ENCODE data around the gene CHD1L. TPM values are rescaled to one million over a fixed set of nuclear protein-coding genes. Genes with fewer than 3 reads are reported as not detected.

CHD1L gene
- total RNA-seq, 1 experiment from 2014 or later: 64.2 TPM

- Histone ChIP-seq H3K18ac (ENCODE audit: insufficient read length, low read depth, low read length) (no peak overlapping the region), H3K79me1 (ENCODE audit: insufficient read depth, low read depth, low read length, poor library complexity, severe bottlenecking) (no peaks in the 10 kb centered on the region), H3K9me3 (ENCODE audit: control insufficient read depth, low read depth, low read length) (no peaks in the 10 kb centered on the region), H4K91ac (ENCODE audit: insufficient read length, low read depth, low read length) (no peak overlapping the region), H3K23ac (ENCODE audit: insufficient read length, low read depth, low read length) (no peak overlapping the region), H4K5ac (ENCODE audit: insufficient read length, low read depth, low read length) (no peak overlapping the region), H3K27me3 (ENCODE audit: insufficient read depth, low read length) (no peaks in the 10 kb centered on the region), H3K14ac (ENCODE audit: insufficient read depth, low read length) (no peak overlapping the region), H3T11ph (ENCODE audit: low read length) (no peak overlapping the region), H2BK12ac (ENCODE audit: insufficient read length, low read depth, low read length) (no peak overlapping the region), H3K9ac (ENCODE audit: extremely low read depth, insufficient read length, low read length) (no peak overlapping the region), H2AFZ (ENCODE audit: low read length) (no peak overlapping the region), H3K4ac (ENCODE audit: low read depth, low read length) (no peak overlapping the region), H4K8ac (replicated peaks; ENCODE audit: insufficient read length, low read depth, low read length) (no peak overlapping the region), H2BK120ac (ENCODE audit: low read depth, low read length, poor library complexity, severe bottlenecking) (no peak overlapping the region), H2BK15ac (ENCODE audit: low read depth, low read length) (no peak overlapping the region), H2BK5ac (ENCODE audit: insufficient read length, low read length) (no peak overlapping the region), H3K4me2 (ENCODE audit: insufficient read depth, insufficient read length, low read length) (no peak overlapping the region), H3K27ac (ENCODE audit: insufficient read length, low read depth, low read length) (no peak overlapping the region), H3K56ac (ENCODE audit: insufficient read length, low read depth, low read length) (no peak overlapping the region), H3K79me2 (ENCODE audit: insufficient read depth, low read length) (no peaks in the 10 kb centered on the region), H4K20me1 (ENCODE audit: control insufficient read depth, insufficient read depth, insufficient read length) (no peaks in the 10 kb centered on the region), H2AK5ac (ENCODE audit: insufficient read length, low read length) (no peak overlapping the region), H3K23me2 (ENCODE audit: insufficient read length, low read depth, low read length, poor library complexity, severe bottlenecking) (no peaks in the 10 kb centered on the region), H2BK20ac (ENCODE audit: low read depth, low read length, poor library complexity, severe bottlenecking) (no peak overlapping the region), H3K4me1 (ENCODE audit: insufficient read depth, low read length) (no peaks in the 10 kb centered on the region)
- WGBS (ENCODE audit: extremely low coverage, insufficient read length, low lambda C conversion rate): no CpG with 5 or more reads among the region's 7 CpGs
- no peaks in the 10 kb centered on the region for H3K36me3 Mint-ChIP-seq (ENCODE audit: insufficient read depth in 1 of 3, low read depth in 3 of 3)
- no peak for DNase-seq
- H3K27me3 Mint-ChIP-seq (ENCODE audit: low read depth): no peaks in the 10 kb centered on the region
- H3K4me3 Mint-ChIP-seq: no peak overlapping the region
- no peak overlapping the region for H3K27ac Mint-ChIP-seq
- TF ChIP-seq CTCF (conservative IDR thresholded peaks at IDR 0.05): no peak
- H3K9me3 Mint-ChIP-seq: no peaks in the 10 kb centered on the region
- H3K4me1 Mint-ChIP-seq: peaks cover 2 to 4% of the 10 kb centered on the region in 2 experiments; a peak in 1 of 4 replicates
Measured at GRCh38 chr1:147217141-147217540, 25.3 kb upstream of the CHD1L start.
